CMK (cell line): Measurements from ENCODE around the gene COQ10B.

ENCODE experiments used
- DNase-seq: peaks from one replicate; pipeline ENCODE4 v3.0.0-alpha.2; 2010; ENCODE audit warnings: low read depth

Gene COQ10B

DNA sequence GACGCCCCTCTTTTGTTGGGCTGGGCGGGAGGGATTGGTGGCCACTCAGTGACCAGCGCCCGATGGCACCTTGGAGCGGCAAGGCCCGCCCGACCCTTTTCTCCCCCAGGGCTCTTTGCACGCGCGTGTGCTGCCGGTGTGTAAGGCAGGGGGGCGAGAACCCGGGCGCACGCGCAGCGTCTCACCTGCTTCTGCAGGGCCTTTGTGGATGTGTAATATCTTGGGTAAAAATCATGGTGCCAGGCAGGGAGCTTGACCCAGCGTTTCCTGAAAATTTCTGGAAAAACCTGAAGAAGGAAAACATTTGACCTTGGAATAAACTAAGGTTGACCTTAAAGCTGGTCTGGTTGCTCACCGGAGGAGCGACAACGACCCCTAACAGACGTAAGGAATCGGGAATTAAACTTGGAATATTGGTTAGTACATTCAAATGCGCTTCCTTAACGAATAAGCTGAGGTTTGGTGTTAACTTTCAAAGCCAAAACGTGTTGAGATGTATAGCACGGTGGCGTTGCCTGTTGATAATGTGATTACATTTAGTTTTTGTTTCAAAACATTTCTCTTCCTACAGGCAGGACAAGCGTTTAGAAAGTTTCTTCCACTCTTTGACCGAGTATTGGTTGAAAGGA, 47.3 kb downstream of the COQ10B start:
- no peak for DNase-seq

GRCh38 chr2:197502201-197502600, 48.8 kb downstream of the COQ10B start:
- DNase-seq: no peak

GRCh38 chr2:197502685-197503084, 49.3 kb downstream of the COQ10B start:
- DNase-seq: no peak

- DNase-seq: no peak
Observed at GRCh38 chr2:197504000-197504399, 50.6 kb downstream of the COQ10B start.

DNA sequence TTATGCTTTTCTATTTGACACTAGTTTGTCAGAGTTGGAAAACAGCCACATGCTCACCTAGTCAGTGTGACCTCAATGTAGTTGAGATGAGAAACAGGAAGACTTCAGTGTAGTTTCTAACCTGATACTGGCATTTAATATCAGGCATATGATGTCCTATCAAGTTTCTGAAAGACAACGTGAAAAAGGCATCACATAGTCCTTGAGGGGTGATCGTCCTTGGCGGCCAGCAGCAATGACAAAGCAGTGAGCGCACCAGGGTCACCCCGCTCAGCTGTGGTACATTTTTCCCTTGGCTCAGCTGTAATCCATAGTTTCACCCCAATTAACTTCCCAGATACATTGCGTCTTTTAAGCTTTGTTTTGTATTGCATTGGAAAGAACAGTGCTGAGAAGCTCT, 51.2 kb downstream of the COQ10B start:
- no peak for DNase-seq

GRCh38 chr2:197506658-197507057, 53.3 kb downstream of the COQ10B start:
- DNase-seq: no peak

DNA sequence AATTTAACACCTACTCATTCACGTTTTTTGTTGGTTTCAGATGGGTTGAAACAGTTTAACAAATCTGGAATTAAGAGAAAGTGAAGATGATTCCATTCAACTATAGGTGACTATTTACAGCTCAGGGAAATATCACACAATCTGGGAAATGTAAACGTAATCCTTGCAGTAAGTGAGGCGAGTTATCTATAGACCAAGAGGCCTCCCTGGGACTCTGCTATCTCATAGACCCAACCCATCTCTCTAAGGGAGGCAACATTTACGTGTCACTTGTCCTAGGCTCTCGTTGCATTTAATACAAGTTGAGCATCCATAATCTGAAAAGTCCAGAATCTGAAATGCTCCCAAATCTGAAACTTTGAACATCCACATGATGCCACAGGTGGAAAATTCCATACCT, 60.6 kb downstream of the COQ10B start:
- no peak for DNase-seq

GRCh38 chr2:197514754-197515153, 61.4 kb downstream of the COQ10B start:
- no peak for DNase-seq

DNA sequence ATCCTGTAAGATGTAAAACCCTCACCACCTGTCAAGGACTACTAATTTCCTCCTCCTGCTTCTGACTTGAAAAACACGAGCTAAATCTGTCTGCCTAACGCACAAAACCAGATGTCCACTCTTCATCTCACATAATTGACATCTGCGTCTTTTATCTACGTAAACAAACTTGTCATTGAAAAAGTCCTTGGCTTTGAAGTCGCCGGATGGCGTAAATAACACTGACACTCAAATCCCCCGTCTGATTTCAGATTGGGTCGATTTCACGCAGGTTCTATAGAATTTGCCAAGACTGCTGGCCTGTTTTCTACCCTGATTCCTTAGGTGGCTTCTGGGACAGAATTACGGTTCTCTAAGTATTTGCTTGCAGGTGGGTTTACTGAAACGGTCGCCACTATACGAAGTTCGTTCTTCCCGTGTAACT, 62.0 kb downstream of the COQ10B start:
- no peak for DNase-seq

GRCh38 chr2:197515739-197516392, 62.5 kb downstream of the COQ10B start, which contains the start of gene MOB4:
TSS of gene MOB4 (plus strand) at chr2:197516066. CDS start at chr2:197516087, 21 bp downstream.
- peak; percentile 90 for DNase-seq

GRCh38 chr2:197516393-197516761, 63.0 kb downstream of the COQ10B start:
- DNase-seq: no peak

DNA sequence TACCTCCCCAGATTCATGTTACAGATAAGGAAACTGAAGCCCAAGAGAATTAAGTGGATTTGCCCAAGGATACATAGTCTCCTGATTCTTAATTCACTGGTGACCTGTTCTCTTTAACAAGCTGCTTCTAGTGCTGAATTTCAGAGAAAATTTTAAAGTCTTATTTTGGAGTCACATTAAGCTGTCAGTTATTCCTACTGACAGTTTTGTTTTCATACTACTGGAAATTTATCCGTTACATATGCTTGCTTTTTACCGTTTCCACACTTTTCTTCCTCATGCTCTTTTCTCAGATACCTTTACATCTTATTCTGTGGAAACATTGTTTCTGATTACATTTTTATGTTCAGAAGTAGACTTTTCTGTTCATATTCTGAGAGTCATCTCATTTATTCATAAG, 63.8 kb downstream of the COQ10B start:
- no peak for DNase-seq
